ENCODE results near the gene TMPRSS3. TPM values are rescaled to one million over a fixed set of nuclear protein-coding genes. Genes with fewer than 3 reads are reported as not detected.

Gene TMPRSS3
- total and polyA plus RNA-seq, 2 donors, result 0.42 to 1.1 TPM

GRCh38 chr21:42384156-42384945 is 11.5 kb downstream of the TMPRSS3 start:
- Histone ChIP-seq H3K27ac (ENCODE audit: low read depth in 1 of 2, low read length in 1 of 2) (no peak overlapping the region), H3K36me3 (ENCODE audit: control insufficient read depth in 2 of 2, insufficient read depth in 2 of 2, low read length in 1 of 2) (no peaks in the 10 kb centered on the region), H3K27me3 (ENCODE audit: control insufficient read depth in 2 of 2, insufficient read depth in 1 of 2, low read length in 1 of 2) (no peaks in the 10 kb centered on the region), H3K4me1 (ENCODE audit: control insufficient read depth in 2 of 2, insufficient read depth in 2 of 2, low read length in 2 of 2) (peaks cover 8 to 47% of the 10 kb centered on the region in 2 donors), H3K9me3 (ENCODE audit: control insufficient read depth in 2 of 2, insufficient read depth in 1 of 2, low read length in 1 of 2) (peaks cover 4 to 21% of the 10 kb centered on the region in 2 donors), H3K4me3 (ENCODE audit: low read length in 2 of 2) (no peak overlapping the region)
- 95% methylated on average over 8 of the region's 8 CpGs for WGBS
- DNase-seq (ENCODE audit: low read depth in 6 of 9, low spot score in 9 of 9), result no peak

- no peaks in the 10 kb centered on the region for H3K27me3 ChIP-seq (ENCODE audit: control insufficient read depth in 2 of 2, insufficient read depth in 1 of 2, low read length in 1 of 2)
- H3K4me3 ChIP-seq (ENCODE audit: low read length in 2 of 2), result no peak overlapping the region
- peaks cover 3 to 36% of the 10 kb centered on the region in 2 donors for H3K4me1 ChIP-seq (ENCODE audit: control insufficient read depth in 2 of 2, insufficient read depth in 2 of 2, low read length in 2 of 2)
- no peaks in the 10 kb centered on the region for H3K36me3 ChIP-seq (ENCODE audit: control insufficient read depth in 2 of 2, insufficient read depth in 2 of 2, low read length in 1 of 2)
- H3K9me3 ChIP-seq (ENCODE audit: control insufficient read depth in 2 of 2, insufficient read depth in 1 of 2, low read length in 1 of 2), result peaks cover 4 to 21% of the 10 kb centered on the region in 2 donors
- no peak for DNase-seq (ENCODE audit: low read depth in 6 of 9, low spot score in 9 of 9)
- WGBS, result 97% methylated on average over 6 of the region's 6 CpGs
- H3K27ac ChIP-seq (ENCODE audit: low read depth in 1 of 2, low read length in 1 of 2), result no peak overlapping the region
Observed at GRCh38 chr21:42383331-42383730, 12.5 kb downstream of the TMPRSS3 start.

- 97% methylated on average over 6 of the region's 6 CpGs for WGBS
- Histone ChIP-seq H3K36me3 (ENCODE audit: control insufficient read depth in 2 of 2, insufficient read depth in 2 of 2, low read length in 1 of 2) (no peaks in the 10 kb centered on the region), H3K27me3 (ENCODE audit: control insufficient read depth in 2 of 2, insufficient read depth in 1 of 2, low read length in 1 of 2) (no peaks in the 10 kb centered on the region), H3K4me3 (ENCODE audit: low read length in 2 of 2) (no peak overlapping the region), H3K27ac (ENCODE audit: low read depth in 1 of 2, low read length in 1 of 2) (no peak overlapping the region), H3K9me3 (ENCODE audit: control insufficient read depth in 2 of 2, insufficient read depth in 1 of 2, low read length in 1 of 2) (peaks cover 4 to 21% of the 10 kb centered on the region in 2 donors), H3K4me1 (ENCODE audit: control insufficient read depth in 2 of 2, insufficient read depth in 2 of 2, low read length in 2 of 2) (peaks cover 3 to 32% of the 10 kb centered on the region in 2 donors)
- DNase-seq (ENCODE audit: low read depth in 6 of 9, low spot score in 9 of 9), result no peak
Observed at GRCh38 chr21:42382915-42383314, 12.9 kb downstream of the TMPRSS3 start.

GRCh38 chr21:42381347-42381984 is 14.4 kb downstream of the TMPRSS3 start:
- no peak for DNase-seq (ENCODE audit: low read depth in 6 of 9, low spot score in 9 of 9)
- no peak overlapping the region for H3K4me3 ChIP-seq (ENCODE audit: low read length in 2 of 2)
- H3K27ac ChIP-seq (ENCODE audit: low read depth in 1 of 2, low read length in 1 of 2), result no peak overlapping the region
- peaks cover 3 to 28% of the 10 kb centered on the region in 2 donors for H3K4me1 ChIP-seq (ENCODE audit: control insufficient read depth in 2 of 2, insufficient read depth in 2 of 2, low read length in 2 of 2)
- H3K27me3 ChIP-seq (ENCODE audit: control insufficient read depth in 2 of 2, insufficient read depth in 1 of 2, low read length in 1 of 2), result peaks cover 0 to under 1% of the 10 kb centered on the region in 2 donors
- WGBS, result 47% methylated on average over 1 of the region's 1 CpG
- peaks cover 4 to 21% of the 10 kb centered on the region in 2 donors for H3K9me3 ChIP-seq (ENCODE audit: control insufficient read depth in 2 of 2, insufficient read depth in 1 of 2, low read length in 1 of 2)
- no peaks in the 10 kb centered on the region for H3K36me3 ChIP-seq (ENCODE audit: control insufficient read depth in 2 of 2, insufficient read depth in 2 of 2, low read length in 1 of 2)

- Histone ChIP-seq H3K9me3 (ENCODE audit: control insufficient read depth in 2 of 2, insufficient read depth in 1 of 2, low read length in 1 of 2) (peaks cover 4 to 21% of the 10 kb centered on the region in 2 donors), H3K4me1 (ENCODE audit: control insufficient read depth in 2 of 2, insufficient read depth in 2 of 2, low read length in 2 of 2) (peaks cover 4 to 41% of the 10 kb centered on the region in 2 donors), H3K27me3 (ENCODE audit: control insufficient read depth in 2 of 2, insufficient read depth in 1 of 2, low read length in 1 of 2) (peaks cover 0 to 3% of the 10 kb centered on the region in 2 donors), H3K27ac (ENCODE audit: low read depth in 1 of 2, low read length in 1 of 2) (no peak overlapping the region), H3K4me3 (ENCODE audit: low read length in 2 of 2) (no peak overlapping the region), H3K36me3 (ENCODE audit: control insufficient read depth in 2 of 2, insufficient read depth in 2 of 2, low read length in 1 of 2) (no peaks in the 10 kb centered on the region)
- DNase-seq (ENCODE audit: low read depth in 6 of 9, low spot score in 9 of 9), result no peak
- 87% methylated on average over 17 of the region's 17 CpGs for WGBS
Observed at GRCh38 chr21:42379426-42380215, 16.2 kb downstream of the TMPRSS3 start.

- Histone ChIP-seq H3K4me1 (ENCODE audit: control insufficient read depth in 2 of 2, insufficient read depth in 2 of 2, low read length in 2 of 2) (peaks cover 4 to 43% of the 10 kb centered on the region in 2 donors), H3K27me3 (ENCODE audit: control insufficient read depth in 2 of 2, insufficient read depth in 1 of 2, low read length in 1 of 2) (peaks cover 0 to 3% of the 10 kb centered on the region in 2 donors), H3K4me3 (ENCODE audit: low read length in 2 of 2) (no peak overlapping the region), H3K27ac (ENCODE audit: low read depth in 1 of 2, low read length in 1 of 2) (no peak overlapping the region), H3K36me3 (ENCODE audit: control insufficient read depth in 2 of 2, insufficient read depth in 2 of 2, low read length in 1 of 2) (no peaks in the 10 kb centered on the region), H3K9me3 (ENCODE audit: control insufficient read depth in 2 of 2, insufficient read depth in 1 of 2, low read length in 1 of 2) (peaks cover 4 to 21% of the 10 kb centered on the region in 2 donors)
- no peak for DNase-seq (ENCODE audit: low read depth in 6 of 9, low spot score in 9 of 9)
- 83% methylated on average over 8 of the region's 8 CpGs for WGBS
Observed at GRCh38 chr21:42378418-42378817, 17.4 kb downstream of the TMPRSS3 start.

- 93% methylated on average over 5 of the region's 5 CpGs for WGBS
- peaks cover 0 to 3% of the 10 kb centered on the region in 2 donors for H3K27me3 ChIP-seq (ENCODE audit: control insufficient read depth in 2 of 2, insufficient read depth in 1 of 2, low read length in 1 of 2)
- peaks cover 4 to 18% of the 10 kb centered on the region in 2 donors for H3K9me3 ChIP-seq (ENCODE audit: control insufficient read depth in 2 of 2, insufficient read depth in 1 of 2, low read length in 1 of 2)
- H3K36me3 ChIP-seq (ENCODE audit: control insufficient read depth in 2 of 2, insufficient read depth in 2 of 2, low read length in 1 of 2), result no peaks in the 10 kb centered on the region
- peaks cover 4 to 44% of the 10 kb centered on the region in 2 donors for H3K4me1 ChIP-seq (ENCODE audit: control insufficient read depth in 2 of 2, insufficient read depth in 2 of 2, low read length in 2 of 2)
- no peak overlapping the region for H3K27ac ChIP-seq (ENCODE audit: low read depth in 1 of 2, low read length in 1 of 2)
- no peak overlapping the region for H3K4me3 ChIP-seq (ENCODE audit: low read length in 2 of 2)
- no peak for DNase-seq (ENCODE audit: low read depth in 6 of 9, low spot score in 9 of 9)
Observed at GRCh38 chr21:42377951-42378340, 17.9 kb downstream of the TMPRSS3 start.

- Histone ChIP-seq H3K4me1 (ENCODE audit: control insufficient read depth in 2 of 2, insufficient read depth in 2 of 2, low read length in 2 of 2) (peaks cover 4 to 48% of the 10 kb centered on the region in 2 donors), H3K36me3 (ENCODE audit: control insufficient read depth in 2 of 2, insufficient read depth in 2 of 2, low read length in 1 of 2) (no peaks in the 10 kb centered on the region), H3K9me3 (ENCODE audit: control insufficient read depth in 2 of 2, insufficient read depth in 1 of 2, low read length in 1 of 2) (peaks cover 4 to 13% of the 10 kb centered on the region in 2 donors), H3K27ac (ENCODE audit: low read depth in 1 of 2, low read length in 1 of 2) (no peak overlapping the region), H3K4me3 (ENCODE audit: low read length in 2 of 2) (no peak overlapping the region), H3K27me3 (ENCODE audit: control insufficient read depth in 2 of 2, insufficient read depth in 1 of 2, low read length in 1 of 2) (peaks cover 0 to 3% of the 10 kb centered on the region in 2 donors)
- 96% methylated on average over 24 of the region's 24 CpGs for WGBS
- DNase-seq (ENCODE audit: low read depth in 6 of 9, low spot score in 9 of 9), result no peak
Observed at GRCh38 chr21:42377211-42377950, 18.5 kb downstream of the TMPRSS3 start.
